ENCODE results near the gene ZNF335.

GRCh38 chr20:45918182-45918737 is 53.7 kb downstream of the ZNF335 start:
- TF ChIP-seq POLR2A (IDR thresholded peaks at IDR 0.05), result no peak
- TF ChIP-seq, protein P1, sequence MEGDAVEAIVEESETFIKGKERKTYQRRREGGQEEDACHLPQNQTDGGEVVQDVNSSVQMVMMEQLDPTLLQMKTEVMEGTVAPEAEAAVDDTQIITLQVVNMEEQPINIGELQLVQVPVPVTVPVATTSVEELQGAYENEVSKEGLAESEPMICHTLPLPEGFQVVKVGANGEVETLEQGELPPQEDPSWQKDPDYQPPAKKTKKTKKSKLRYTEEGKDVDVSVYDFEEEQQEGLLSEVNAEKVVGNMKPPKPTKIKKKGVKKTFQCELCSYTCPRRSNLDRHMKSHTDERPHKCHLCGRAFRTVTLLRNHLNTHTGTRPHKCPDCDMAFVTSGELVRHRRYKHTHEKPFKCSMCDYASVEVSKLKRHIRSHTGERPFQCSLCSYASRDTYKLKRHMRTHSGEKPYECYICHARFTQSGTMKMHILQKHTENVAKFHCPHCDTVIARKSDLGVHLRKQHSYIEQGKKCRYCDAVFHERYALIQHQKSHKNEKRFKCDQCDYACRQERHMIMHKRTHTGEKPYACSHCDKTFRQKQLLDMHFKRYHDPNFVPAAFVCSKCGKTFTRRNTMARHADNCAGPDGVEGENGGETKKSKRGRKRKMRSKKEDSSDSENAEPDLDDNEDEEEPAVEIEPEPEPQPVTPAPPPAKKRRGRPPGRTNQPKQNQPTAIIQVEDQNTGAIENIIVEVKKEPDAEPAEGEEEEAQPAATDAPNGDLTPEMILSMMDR (IDR thresholded peaks at IDR 0.05), result no peak
